ENCODE results near the gene PHKA2.

DNA sequence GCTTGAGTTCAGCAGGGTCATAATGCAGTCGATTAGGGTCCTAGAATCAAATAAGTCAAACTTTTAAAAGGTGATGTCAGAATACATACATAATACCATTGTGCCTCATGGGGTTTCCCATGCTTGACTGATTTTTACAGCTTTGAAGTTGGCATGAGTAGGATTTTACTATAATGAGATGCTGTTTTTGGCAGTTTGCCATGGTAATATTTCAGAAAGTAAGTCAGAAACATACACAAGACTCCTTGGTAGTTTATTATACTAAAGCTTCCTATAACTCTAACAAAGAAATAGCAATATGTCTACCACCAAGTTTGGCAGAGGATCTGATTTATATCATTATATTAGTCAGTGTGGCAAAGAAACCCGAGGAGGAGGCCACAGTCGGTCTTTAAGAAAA lies 45.2 kb downstream of the PHKA2 start:
- TF ChIP-seq, protein P1, sequence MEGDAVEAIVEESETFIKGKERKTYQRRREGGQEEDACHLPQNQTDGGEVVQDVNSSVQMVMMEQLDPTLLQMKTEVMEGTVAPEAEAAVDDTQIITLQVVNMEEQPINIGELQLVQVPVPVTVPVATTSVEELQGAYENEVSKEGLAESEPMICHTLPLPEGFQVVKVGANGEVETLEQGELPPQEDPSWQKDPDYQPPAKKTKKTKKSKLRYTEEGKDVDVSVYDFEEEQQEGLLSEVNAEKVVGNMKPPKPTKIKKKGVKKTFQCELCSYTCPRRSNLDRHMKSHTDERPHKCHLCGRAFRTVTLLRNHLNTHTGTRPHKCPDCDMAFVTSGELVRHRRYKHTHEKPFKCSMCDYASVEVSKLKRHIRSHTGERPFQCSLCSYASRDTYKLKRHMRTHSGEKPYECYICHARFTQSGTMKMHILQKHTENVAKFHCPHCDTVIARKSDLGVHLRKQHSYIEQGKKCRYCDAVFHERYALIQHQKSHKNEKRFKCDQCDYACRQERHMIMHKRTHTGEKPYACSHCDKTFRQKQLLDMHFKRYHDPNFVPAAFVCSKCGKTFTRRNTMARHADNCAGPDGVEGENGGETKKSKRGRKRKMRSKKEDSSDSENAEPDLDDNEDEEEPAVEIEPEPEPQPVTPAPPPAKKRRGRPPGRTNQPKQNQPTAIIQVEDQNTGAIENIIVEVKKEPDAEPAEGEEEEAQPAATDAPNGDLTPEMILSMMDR (conservative IDR thresholded peaks at IDR 0.05; ENCODE audit: low read length) = no peak
- TF ChIP-seq EZH2phosphoT487 (IDR thresholded peaks at IDR 0.05; ENCODE audit: borderline replicate concordance) = no peak

Data from Loucy (cell line).